Spleen (tissue), 11 donors: Measurements from ENCODE around the gene CEACAM1. TPM values are rescaled to one million over a fixed set of nuclear protein-coding genes. Genes with fewer than 3 reads are reported as not detected.
"Not testable (repeated sequence)": the region's sequence is repeated elsewhere in the genome, so short reads cannot be mapped to it uniquely, and the experiment has no call there.

ENCODE experiments used
- DNase-seq: peaks from one replicate; pipeline ENCODE4 v3.0.0-alpha.2; 2020
- H3K27ac ChIP-seq, 8 donors: fragments of 200-600 bp; sonication (generic) in 7 of 8; 1 replicate in 4 of 8; 2 replicates in 4 of 8; pipeline versions ENCODE4 v1.5.0 to v1.8.0; 2016 to 2021; ENCODE audit warnings: inconsistent platforms in 4 of 8, mild to moderate bottlenecking in 4 of 8, moderate library complexity in 1 of 8
- H3K27me3 ChIP-seq, 7 donors: fragments of 200-600 bp; sonication (generic) in 6 of 7; replicated peaks in 1 of 7; 1 replicate in 4 of 7; 2 replicates in 3 of 7; pipeline versions ENCODE4 v1.5.0 to v1.8.0; 2016 to 2021; ENCODE audit warnings: inconsistent platforms in 3 of 7, mild to moderate bottlenecking in 1 of 7
- H3K36me3 ChIP-seq, 6 donors: fragments of 200-600 bp; sonication (generic) in 5 of 6; 1 replicate in 4 of 6; 2 replicates in 2 of 6; pipeline versions ENCODE4 v1.5.0 to v1.8.0; 2016 to 2021; ENCODE audit warnings: inconsistent platforms in 2 of 6
- H3K4me1 ChIP-seq, 6 donors: fragments of 200-600 bp; sonication (generic) in 5 of 6; 1 replicate in 3 of 6; 2 replicates in 3 of 6; pipeline versions ENCODE4 v1.5.0 to v1.8.0; 2016 to 2021; ENCODE audit warnings: inconsistent platforms in 3 of 6
- H3K4me3 ChIP-seq, 8 donors: fragments of 200-600 bp; sonication (generic) in 7 of 8; 1 replicate in 4 of 8; 2 replicates in 4 of 8; pipeline versions ENCODE4 v1.5.0 to v1.8.0; 2016 to 2021; ENCODE audit warnings: inconsistent platforms in 4 of 8, mild to moderate bottlenecking in 4 of 8, moderate library complexity in 2 of 8
- H3K9me3 ChIP-seq, 8 donors: fragments of 200-600 bp; sonication (generic) in 7 of 8; 1 replicate in 4 of 8; 2 replicates in 4 of 8; pipeline versions ENCODE4 v1.5.0 to v1.8.0; 2016 to 2021; ENCODE audit warnings: inconsistent platforms in 4 of 8
- POLR2A ChIP-seq, 3 donors: fragments of 450-650 bp; IDR thresholded peaks; one replicate each; pipeline ENCODE4 v1.5.1; 2017; ENCODE audit warnings: antibody characterized with exemption in 3 of 3, mild to moderate bottlenecking in 1 of 3
- POLR2AphosphoS5 ChIP-seq, 3 donors: sonication (generic); formaldehyde crosslinking; IDR thresholded peaks; one replicate each; pipeline ENCODE4 v1.5.1; 2017; ENCODE audit warnings: antibody characterized with exemption in 3 of 3
- whole genome bisulfite sequencing, 5 donors: extraction: QIAGEN DNeasy Blood & Tissue Kit in 3 of 5; methylation state at CpG; one replicate each; pipeline versions ENCODE4 v1.1.5 to v1.1.7; 2013 to 2018; 5-methylcytosine and 5-hydroxymethylcytosine counted together
- intact Hi-C: fragments of 100-400 bp; cut with DNase I; formaldehyde crosslinking; loops from one replicate; pipeline ENCODE4 v1.15.0; 2023; ENCODE audit warnings: low total_unique reads
- polyA plus RNA-seq, 3 donors: library from polyadenylated mRNA; stranded (reverse); fragments of 200-250 nt; gene quantifications; one replicate each; pipeline ENCODE4 v1.2.1, GENCODE V29; 2013
- total RNA-seq, 7 donors: library from RNA; depleted of rRNA in 3 of 7; stranded (reverse); fragments of >200 nt in 3 of 7; fragmentation: NEBNext Ultra II Directional in 4 of 7; extraction: Animal tissue kit (Norgen Biotek cat#: 25700) in 4 of 7; gene quantifications; one replicate each; pipeline versions ENCODE4 v1.1.0 to v1.2.1, GENCODE V29; 2016 to 2021
- TF ChIP-seq, protein P1 (sequence below), 11 experiments: fragments of 200-600 bp in 7 of 11; fragments of 450-650 bp in 4 of 11; sonication (generic) in 4 of 11; IDR thresholded peaks in 8 of 11; conservative IDR thresholded peaks in 3 of 11; 1 replicate in 7 of 11; 2 replicates in 4 of 11; pipeline versions ENCODE4 v1.4.0 to v1.8.0; 2016 to 2021; ENCODE audit warnings: antibody characterized with exemption in 11 of 11, inconsistent platforms in 4 of 11, mild to moderate bottlenecking in 1 of 11
- donor health status: healthy with polysubstance abuse.
- donor health status: DM: no; HTN: no; CAD: no; lungs with moderate emphysema.
- donor health status: DM: no; HTN: no; CAD: no.
- donor health status: Bipolar disorder and iron deficiency.
- donor health status: healthy.
- donor health status: DM: no; HTN: no; CAD: no.
- donor health status: DM: yes; HTN: yes; CAD: no.

CEACAM1 gene
- total and polyA plus RNA-seq, 10 donors: 1.5 to 33.5 (median 16.7) TPM

DNA sequence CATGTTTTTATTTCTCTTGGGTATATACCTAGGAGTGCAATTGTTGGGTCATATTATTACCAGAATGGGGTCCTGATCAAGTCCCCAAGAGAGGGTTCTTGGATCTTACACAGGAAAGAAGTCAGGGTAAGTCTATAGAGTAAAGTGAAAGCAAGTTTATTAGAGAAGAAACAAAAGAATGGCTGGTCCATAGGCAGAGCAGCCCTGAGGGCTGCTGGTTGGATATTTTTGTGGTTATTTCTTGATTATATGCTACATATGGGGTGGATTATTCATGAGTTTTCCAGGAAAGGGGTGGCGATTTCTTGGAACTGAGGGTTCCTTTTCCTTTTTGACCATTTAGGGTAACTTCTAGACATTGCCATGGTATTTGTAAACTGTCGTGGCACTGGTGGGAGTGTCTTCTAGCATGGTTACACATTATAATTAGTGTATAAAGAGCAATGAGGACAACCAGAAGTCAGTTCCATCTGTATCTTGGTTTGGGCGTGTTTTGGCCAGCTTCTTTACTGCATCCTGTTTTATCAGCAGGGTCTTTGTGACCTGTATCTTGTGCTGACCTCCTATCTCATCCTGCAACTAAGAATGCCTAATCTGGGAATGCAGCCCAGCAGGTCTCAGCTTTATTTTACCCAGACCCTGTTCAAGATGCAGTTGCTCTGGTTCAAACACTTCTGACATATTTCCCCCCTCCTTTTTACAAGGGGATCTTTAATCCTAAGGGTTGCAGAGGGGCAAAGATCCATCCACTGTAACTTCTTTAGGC, 41.1 kb downstream of the CEACAM1 start:
- Histone ChIP-seq H3K36me3 (no peaks in the 10 kb centered on the region), H3K27ac (no peak overlapping the region), H3K4me1 (no peaks in the 10 kb centered on the region), H3K4me3 (no peak overlapping the region), H3K27me3 (no peaks in the 10 kb centered on the region), H3K9me3 (no peaks in the 10 kb centered on the region)
- intact Hi-C loops: no loop called here
- TF ChIP-seq POLR2AphosphoS5 (IDR thresholded peaks at IDR 0.05): no peak
- TF ChIP-seq, protein P1, sequence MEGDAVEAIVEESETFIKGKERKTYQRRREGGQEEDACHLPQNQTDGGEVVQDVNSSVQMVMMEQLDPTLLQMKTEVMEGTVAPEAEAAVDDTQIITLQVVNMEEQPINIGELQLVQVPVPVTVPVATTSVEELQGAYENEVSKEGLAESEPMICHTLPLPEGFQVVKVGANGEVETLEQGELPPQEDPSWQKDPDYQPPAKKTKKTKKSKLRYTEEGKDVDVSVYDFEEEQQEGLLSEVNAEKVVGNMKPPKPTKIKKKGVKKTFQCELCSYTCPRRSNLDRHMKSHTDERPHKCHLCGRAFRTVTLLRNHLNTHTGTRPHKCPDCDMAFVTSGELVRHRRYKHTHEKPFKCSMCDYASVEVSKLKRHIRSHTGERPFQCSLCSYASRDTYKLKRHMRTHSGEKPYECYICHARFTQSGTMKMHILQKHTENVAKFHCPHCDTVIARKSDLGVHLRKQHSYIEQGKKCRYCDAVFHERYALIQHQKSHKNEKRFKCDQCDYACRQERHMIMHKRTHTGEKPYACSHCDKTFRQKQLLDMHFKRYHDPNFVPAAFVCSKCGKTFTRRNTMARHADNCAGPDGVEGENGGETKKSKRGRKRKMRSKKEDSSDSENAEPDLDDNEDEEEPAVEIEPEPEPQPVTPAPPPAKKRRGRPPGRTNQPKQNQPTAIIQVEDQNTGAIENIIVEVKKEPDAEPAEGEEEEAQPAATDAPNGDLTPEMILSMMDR (IDR thresholded peaks at IDR 0.05 in 8 of 11, conservative IDR thresholded peaks at IDR 0.05 in 3 of 11): no peak
- no peak for TF ChIP-seq POLR2A (IDR thresholded peaks at IDR 0.05)
- no peak for DNase-seq
- WGBS, 5 donors: 77 to 85% (median 83%) methylated on average over 3 of the region's 3 CpGs

GRCh38 chr19:42485036-42485435, 43.2 kb downstream of the CEACAM1 start:
- 82 to 90% (median 85%) methylated on average over 4 of the region's 4 CpGs for WGBS, 5 donors
- H3K4me3 ChIP-seq, H3K27ac ChIP-seq, H3K9me3 ChIP-seq, H3K36me3 ChIP-seq, DNase-seq, H3K27me3 ChIP-seq, intact Hi-C loops: not testable (repeated sequence)
- peaks cover 5 to 18% (median 15%) of the 10 kb centered on the region in 6 donors for H3K4me1 ChIP-seq

DNA sequence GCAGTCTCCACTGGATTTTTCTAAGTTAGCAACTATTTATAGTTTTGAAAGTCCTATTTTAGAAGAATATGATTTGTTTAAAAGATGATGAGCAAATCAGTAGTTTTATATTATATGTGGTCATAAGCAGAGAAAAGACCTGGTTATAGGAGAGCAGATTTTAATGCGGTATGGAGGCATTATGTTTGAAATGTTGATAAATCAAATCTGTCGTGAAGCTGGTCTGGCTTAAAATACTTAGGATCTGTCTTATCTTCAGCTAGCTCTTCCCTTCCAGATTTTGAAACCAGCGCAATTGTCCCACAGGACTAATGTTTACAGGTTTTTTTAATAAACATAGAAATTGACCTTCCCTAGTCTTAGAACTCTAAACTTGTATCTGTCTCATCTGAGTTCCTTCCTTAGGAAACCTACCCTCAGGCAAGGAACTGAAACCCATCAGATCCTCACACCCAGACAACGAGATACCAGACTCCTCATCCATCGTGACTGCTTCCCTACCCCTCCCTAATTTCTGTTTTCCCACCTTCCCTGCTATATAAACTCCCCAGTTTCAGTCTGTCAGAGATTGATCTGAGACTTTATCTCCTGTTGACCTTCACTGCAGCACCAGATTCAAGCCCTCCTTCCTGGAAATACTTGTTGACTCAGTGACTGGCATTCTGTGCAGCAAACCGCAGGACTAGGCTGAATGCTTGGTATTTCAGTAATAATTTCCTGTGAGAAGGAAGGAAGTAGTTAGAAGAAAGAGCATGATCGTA, 47.8 kb downstream of the CEACAM1 start:
- intact Hi-C loops: no loop called here
- Histone ChIP-seq H3K36me3 (no peaks in the 10 kb centered on the region), H3K9me3 (no peaks in the 10 kb centered on the region), H3K4me3 (peak overlapping the region in 1 of 8 donors; percentile 32), H3K27me3 (no peaks in the 10 kb centered on the region), H3K4me1 (peaks cover 5 to 23% (median 16%) of the 10 kb centered on the region in 6 donors), H3K27ac (peak overlapping the region in 7 of 8 donors; percentile 19 to 83 (median 80))
- WGBS, 5 donors: 30 to 44% (median 34%) methylated on average over 7 of the region's 7 CpGs
- DNase-seq: no peak
- TF ChIP-seq POLR2AphosphoS5 (IDR thresholded peaks at IDR 0.05) (peak in 1 of 3 donors; percentile 35), POLR2A (IDR thresholded peaks at IDR 0.05) (no peak)
- TF ChIP-seq, protein P1 (IDR thresholded peaks at IDR 0.05 in 8 of 11, conservative IDR thresholded peaks at IDR 0.05 in 3 of 11): no peak

- intact Hi-C loops: no loop called here
Measured at GRCh38 chr19:42479736-42480135, 48.5 kb downstream of the CEACAM1 start.

More at GRCh38 chr19:42479736-42480135, 48.5 kb downstream of the CEACAM1 start:
- H3K4me3 ChIP-seq: no peak overlapping the region
- TF ChIP-seq POLR2AphosphoS5 (IDR thresholded peaks at IDR 0.05) (no peak), POLR2A (IDR thresholded peaks at IDR 0.05) (no peak)
- TF ChIP-seq, protein P1 (IDR thresholded peaks at IDR 0.05 in 8 of 11, conservative IDR thresholded peaks at IDR 0.05 in 3 of 11): no peak
- DNase-seq: no peak
- H3K27me3 ChIP-seq: no peaks in the 10 kb centered on the region
- 90 to 95% (median 94%) methylated on average over 9 of the region's 9 CpGs for WGBS, 5 donors
- peaks cover 5 to 23% (median 16%) of the 10 kb centered on the region in 6 donors for H3K4me1 ChIP-seq
- no peaks in the 10 kb centered on the region for H3K9me3 ChIP-seq
- H3K36me3 ChIP-seq: no peaks in the 10 kb centered on the region
- H3K27ac ChIP-seq: peak overlapping the region in 3 of 8 donors; percentile 70 to 83 (median 82)
